Thymus (tissue), 11 donors: ENCODE results near the gene SLC17A8. TPM values are rescaled to one million over a fixed set of nuclear protein-coding genes. Genes with fewer than 3 reads are reported as not detected.
"Not testable (repeated sequence)": the region's sequence is repeated elsewhere in the genome, so short reads cannot be mapped to it uniquely, and the experiment has no call there.

Source experiments
- DNase-seq, 9 donors: peaks; one replicate each; pipeline ENCODE4 v3.0.0-alpha.2; 2013; ENCODE audit warnings: low spot score in 9 of 9, low read depth in 6 of 9, missing footprints in 1 of 9
- H3K27ac ChIP-seq, 2 donors: one replicate each; pipeline ENCODE4 v1.5.1; 2013; ENCODE audit warnings: control low read depth in 1 of 2, low read depth in 1 of 2, low read length in 1 of 2, mild to moderate bottlenecking in 1 of 2, moderate library complexity in 1 of 2
- H3K27me3 ChIP-seq, 2 donors: one replicate each; pipeline ENCODE4 v1.5.1; 2013; ENCODE audit warnings: low read length in 1 of 2; ENCODE audit not compliant: control insufficient read depth in 2 of 2, insufficient read depth in 1 of 2
- H3K36me3 ChIP-seq, 2 donors: one replicate each; pipeline ENCODE4 v1.5.1; 2013; ENCODE audit warnings: low read length in 1 of 2, mild to moderate bottlenecking in 1 of 2, moderate library complexity in 1 of 2; ENCODE audit not compliant: control insufficient read depth in 2 of 2, insufficient read depth in 2 of 2
- H3K4me1 ChIP-seq, 2 donors: one replicate each; pipeline ENCODE4 v1.5.1; 2013; ENCODE audit warnings: low read length in 2 of 2; ENCODE audit not compliant: control insufficient read depth in 2 of 2, insufficient read depth in 2 of 2
- H3K4me3 ChIP-seq, 2 donors: one replicate each; pipeline ENCODE4 v1.5.1; 2013; ENCODE audit warnings: low read length in 2 of 2, control low read depth in 1 of 2, mild to moderate bottlenecking in 1 of 2
- H3K9me3 ChIP-seq, 2 donors: one replicate each; pipeline ENCODE4 v1.5.1; 2013; ENCODE audit warnings: low read length in 1 of 2, mild to moderate bottlenecking in 1 of 2; ENCODE audit not compliant: control insufficient read depth in 2 of 2, insufficient read depth in 1 of 2
- WGBS: extraction: QIAGEN DNeasy Blood & Tissue Kit; methylation state at CpG from one replicate; pipeline ENCODE4 v1.1.7; 2013; 5-methylcytosine and 5-hydroxymethylcytosine counted together
- polyA plus RNA-seq: library from polyadenylated mRNA; stranded (reverse); fragments of 200-250 nt; gene quantifications from one replicate; pipeline ENCODE4 v1.2.3, GENCODE V29; 2013
- total RNA-seq: library from RNA; stranded (reverse); fragments of 120-200 nt; gene quantifications from one replicate; pipeline ENCODE4 v1.2.4, GENCODE V29; 2013
- donor health status: healthy.

The SLC17A8 gene
- total and polyA plus RNA-seq, 2 donors: 0.37 to 3.0 TPM

DNA sequence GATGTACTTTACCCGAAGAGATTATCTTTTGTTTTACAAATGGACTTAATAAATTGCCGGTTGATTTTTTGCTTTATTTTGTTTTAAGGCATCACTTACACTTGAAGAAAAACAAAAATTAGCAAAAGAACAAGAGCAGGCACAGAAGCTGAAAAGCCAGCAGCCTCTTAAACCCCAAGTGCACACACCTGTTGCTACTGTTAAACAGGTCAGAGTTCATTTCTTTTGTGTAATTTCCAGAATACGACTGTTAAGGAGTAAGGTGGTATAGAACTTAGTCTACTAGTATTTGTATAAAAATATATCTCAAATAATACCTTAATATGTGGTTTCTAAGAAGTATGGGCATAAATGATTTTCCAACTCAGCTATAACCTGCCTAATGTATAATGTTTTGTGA, 19.6 kb upstream of the SLC17A8 start:
- Histone ChIP-seq H3K4me3 (no peak overlapping the region), H3K9me3 (no peaks in the 10 kb centered on the region), H3K27ac (no peak overlapping the region), H3K27me3 (no peaks in the 10 kb centered on the region), H3K4me1 (no peaks in the 10 kb centered on the region), H3K36me3 (peaks cover 5 to 23% of the 10 kb centered on the region in 2 donors)
- WGBS: 98% methylated on average over 3 of the region's 3 CpGs
- no peak for DNase-seq

DNA sequence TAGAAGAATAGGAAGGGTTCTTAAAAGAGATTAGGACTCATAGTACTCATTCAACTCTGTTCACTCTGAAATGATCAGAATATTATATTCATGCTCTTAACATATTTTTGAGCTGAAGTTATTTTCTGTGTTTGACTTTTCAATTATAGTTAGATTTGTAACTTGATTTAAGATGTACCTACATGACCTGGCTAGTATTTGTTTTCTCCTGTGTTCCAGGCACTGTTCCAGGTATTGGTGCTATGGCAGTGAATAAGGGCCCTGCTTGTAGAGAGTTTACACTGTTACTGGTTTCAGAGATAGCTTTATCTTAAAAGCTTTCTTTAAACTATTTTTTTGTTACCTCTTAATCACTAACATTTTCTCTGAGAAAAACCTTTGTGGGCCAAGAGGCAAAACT, 19.1 kb upstream of the SLC17A8 start:
- Histone ChIP-seq H3K27ac (no peak overlapping the region), H3K36me3 (peaks cover 5 to 23% of the 10 kb centered on the region in 2 donors), H3K9me3 (no peaks in the 10 kb centered on the region), H3K4me3 (no peak overlapping the region), H3K27me3 (no peaks in the 10 kb centered on the region), H3K4me1 (no peaks in the 10 kb centered on the region)
- DNase-seq: no peak

DNA sequence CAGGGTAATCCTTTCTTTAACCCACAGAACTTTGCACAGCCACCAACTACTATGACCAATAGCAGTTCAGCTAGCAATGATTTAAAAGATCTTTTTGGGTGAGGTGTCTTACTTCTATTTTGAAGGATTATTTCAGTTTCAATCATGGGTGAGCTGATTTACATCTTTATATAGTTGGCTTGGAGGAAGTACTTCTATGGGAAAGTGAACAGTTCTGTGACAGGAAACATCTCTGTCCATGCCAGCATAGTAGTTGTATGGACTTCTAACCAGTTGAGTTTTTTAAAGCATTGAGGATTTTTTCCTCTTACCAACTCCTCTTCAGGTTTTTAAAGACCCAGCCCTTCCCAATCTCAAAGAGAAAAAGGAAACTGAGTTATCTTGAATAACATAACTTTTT, 17.8 kb upstream of the SLC17A8 start:
- Histone ChIP-seq H3K4me1 (no peaks in the 10 kb centered on the region), H3K4me3 (no peak overlapping the region), H3K27me3 (no peaks in the 10 kb centered on the region), H3K27ac (no peak overlapping the region), H3K36me3 (peaks cover 5 to 16% of the 10 kb centered on the region in 2 donors), H3K9me3 (no peaks in the 10 kb centered on the region)
- DNase-seq: no peak

DNA sequence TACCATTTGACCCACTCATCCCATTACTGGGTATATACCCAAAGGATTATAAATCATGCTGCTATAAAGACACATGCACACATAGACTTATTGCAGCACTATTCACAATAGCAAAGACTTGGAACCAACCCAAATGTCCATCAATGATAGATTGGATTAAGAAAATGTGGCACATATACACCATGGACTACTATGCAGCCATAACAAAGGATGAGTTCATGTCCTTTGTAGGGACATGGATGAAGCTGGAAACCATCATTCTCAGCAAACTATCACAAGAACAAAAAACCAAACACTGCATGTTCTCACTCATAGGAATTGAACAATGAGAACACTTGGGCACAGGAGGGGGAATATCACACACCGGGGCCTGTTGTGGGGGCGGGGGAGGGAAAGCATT, 14.0 kb upstream of the SLC17A8 start:
- H3K36me3 ChIP-seq, H3K27ac ChIP-seq, DNase-seq, H3K4me3 ChIP-seq, H3K27me3 ChIP-seq, H3K4me1 ChIP-seq, H3K9me3 ChIP-seq: not testable (repeated sequence)
- 97% methylated on average over 2 of the region's 2 CpGs for WGBS

DNA sequence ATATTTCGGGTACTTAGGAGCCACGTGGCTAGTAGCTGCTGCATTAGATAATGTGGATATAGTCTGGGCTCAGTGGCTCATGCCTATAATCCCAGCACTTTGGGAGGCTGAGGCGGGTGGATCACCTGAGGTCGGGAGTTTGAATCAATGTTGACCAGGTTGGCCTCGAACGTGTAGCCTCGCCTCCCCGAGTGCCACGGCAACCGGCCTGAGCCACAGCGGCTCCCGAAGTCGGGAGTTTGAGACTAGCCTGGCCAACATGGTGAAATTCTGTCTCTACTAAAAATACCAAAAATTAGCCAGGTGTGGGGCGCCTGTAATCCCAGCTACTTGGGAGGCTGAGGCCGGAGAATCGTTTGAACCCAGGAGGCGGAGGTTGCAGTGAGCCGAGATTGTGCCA, 12.5 kb upstream of the SLC17A8 start:
- H3K36me3 ChIP-seq, H3K4me3 ChIP-seq, DNase-seq, H3K27ac ChIP-seq, H3K4me1 ChIP-seq, H3K27me3 ChIP-seq, H3K9me3 ChIP-seq: not testable (repeated sequence)
- WGBS: 97% methylated on average over 18 of the region's 18 CpGs

DNA sequence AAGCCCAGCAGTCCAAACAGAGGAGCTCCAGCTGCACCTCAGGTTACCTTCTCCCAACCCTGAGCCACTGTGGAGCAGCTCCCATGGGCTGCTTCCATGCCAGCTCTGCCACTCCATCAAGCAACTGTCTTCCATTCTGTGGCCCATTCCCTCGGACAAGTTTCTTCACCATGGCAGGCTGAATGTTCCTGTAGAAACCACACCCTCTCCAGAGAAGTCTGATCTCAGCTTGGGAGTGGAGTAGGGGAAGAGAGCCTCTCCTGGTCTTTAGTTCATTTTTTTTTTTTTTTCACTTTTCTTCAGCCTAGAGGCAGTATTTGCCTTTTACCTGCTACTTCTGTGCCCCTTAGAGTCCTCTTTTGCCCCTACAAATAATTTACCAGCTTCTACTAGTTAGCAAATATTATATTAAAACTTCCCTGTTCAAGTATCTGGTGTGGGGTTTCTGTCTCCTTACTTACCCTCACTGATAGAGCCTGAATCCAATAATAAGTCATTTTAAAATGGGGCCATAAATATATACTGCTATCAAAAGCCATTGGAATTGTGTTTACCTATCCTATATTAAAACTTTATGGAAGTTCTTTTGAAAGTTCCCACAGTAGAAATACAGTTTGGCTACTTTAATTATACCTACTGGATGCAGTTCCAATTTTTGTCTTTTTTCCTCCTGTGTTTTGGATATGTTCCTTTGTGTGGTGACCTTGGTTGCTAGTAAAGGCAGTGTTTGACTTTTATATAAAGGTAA, 11.7 kb upstream of the SLC17A8 start:
- Histone ChIP-seq H3K27me3 (no peaks in the 10 kb centered on the region), H3K4me3 (no peak overlapping the region), H3K27ac (no peak overlapping the region), H3K4me1 (no peaks in the 10 kb centered on the region), H3K36me3 (no peaks in the 10 kb centered on the region), H3K9me3 (no peaks in the 10 kb centered on the region)
- DNase-seq: no peak
- WGBS: 84% methylated on average over 1 of the region's 1 CpG

DNA sequence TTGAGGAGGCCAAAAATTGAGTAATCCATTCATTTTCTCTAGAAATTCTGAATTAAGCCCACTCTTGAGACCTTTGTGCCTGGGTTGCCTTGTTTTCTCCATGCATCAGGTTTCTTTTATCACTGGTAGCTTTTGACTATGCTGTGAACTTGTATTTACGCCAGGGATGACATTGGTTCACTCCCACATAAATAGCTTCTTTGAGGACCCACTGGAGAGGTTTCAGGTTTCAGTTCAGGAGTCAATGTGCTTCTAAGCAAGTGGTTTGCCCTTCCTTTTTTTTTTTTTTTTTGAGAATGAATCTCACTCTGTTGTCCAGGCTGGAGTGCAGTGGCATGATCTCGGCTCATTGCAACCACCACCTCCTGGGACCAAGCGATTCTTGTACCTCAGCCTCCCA, 10.2 kb upstream of the SLC17A8 start:
- no peak overlapping the region for H3K27ac ChIP-seq
- no peaks in the 10 kb centered on the region for H3K4me1 ChIP-seq
- no peaks in the 10 kb centered on the region for H3K36me3 ChIP-seq
- no peak for DNase-seq
- H3K4me3 ChIP-seq: no peak overlapping the region
- H3K27me3 ChIP-seq: no peaks in the 10 kb centered on the region
- no peaks in the 10 kb centered on the region for H3K9me3 ChIP-seq
- WGBS: 77% methylated on average over 3 of the region's 3 CpGs

DNA sequence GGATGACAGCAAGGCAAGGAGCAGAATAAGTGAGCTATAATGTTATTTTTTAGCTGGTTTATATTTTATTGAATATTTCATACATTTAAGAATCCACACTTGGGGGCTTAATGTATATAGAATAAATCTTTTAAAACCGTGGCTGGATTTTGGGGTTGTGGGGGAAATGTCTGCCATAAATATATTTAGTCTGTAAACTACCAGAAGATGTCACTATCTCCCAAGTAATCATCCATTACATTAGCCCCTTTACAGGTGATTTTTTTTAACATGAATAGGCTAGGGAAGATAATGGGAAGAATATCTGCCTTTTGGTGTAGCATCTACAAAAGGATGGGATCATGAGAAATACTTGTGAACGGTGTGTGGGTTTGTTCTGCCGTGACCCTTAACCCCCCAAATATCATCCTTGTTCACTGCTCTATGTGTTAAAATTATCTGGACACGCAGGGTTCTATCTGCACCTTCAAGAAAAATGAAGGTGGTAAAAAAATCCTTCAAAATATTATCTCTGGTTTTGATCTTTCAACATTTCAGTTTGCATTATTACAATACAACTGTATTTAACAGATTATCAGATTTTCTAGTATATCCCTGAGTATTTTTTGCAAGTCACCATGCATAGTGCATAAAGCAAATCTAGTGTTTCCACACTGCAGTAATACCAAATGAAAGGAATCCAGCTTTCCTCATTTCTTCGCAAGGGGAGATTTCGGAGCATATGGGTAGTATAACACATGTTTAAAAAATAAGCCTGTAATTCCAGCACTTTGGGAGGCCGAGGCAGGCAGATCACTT, 8.0 kb upstream of the SLC17A8 start:
- Histone ChIP-seq H3K4me3 (no peak overlapping the region), H3K27me3 (no peaks in the 10 kb centered on the region), H3K36me3 (no peaks in the 10 kb centered on the region), H3K27ac (no peak overlapping the region), H3K9me3 (no peaks in the 10 kb centered on the region), H3K4me1 (no peaks in the 10 kb centered on the region)
- WGBS: 83% methylated on average over 7 of the region's 7 CpGs
- no peak for DNase-seq

DNA sequence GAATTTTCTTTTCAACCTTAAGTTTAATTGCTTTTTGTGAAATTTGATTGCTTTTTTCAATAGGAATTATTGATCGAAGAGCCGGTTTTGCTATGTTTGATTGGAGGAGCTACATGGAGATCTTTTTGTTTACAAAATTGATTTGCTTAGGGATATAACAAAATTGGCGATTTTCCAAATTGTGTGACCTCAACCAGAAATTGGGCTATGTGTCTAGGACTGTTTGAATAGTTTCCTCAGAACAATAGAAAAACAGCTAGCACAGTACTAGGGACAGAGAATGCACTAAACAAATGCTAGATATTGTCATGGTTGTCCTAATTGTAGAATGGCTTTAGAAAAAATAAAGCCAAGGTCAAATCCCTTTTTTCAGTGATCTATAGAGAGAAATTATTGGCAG, 2.4 kb downstream of the SLC17A8 start:
- WGBS: 95% methylated on average over 3 of the region's 3 CpGs
- H3K4me1 ChIP-seq: no peaks in the 10 kb centered on the region
- peaks cover 0 to 12% of the 10 kb centered on the region in 2 donors for H3K27me3 ChIP-seq
- H3K36me3 ChIP-seq: no peaks in the 10 kb centered on the region
- H3K4me3 ChIP-seq: no peak overlapping the region
- no peaks in the 10 kb centered on the region for H3K9me3 ChIP-seq
- no peak overlapping the region for H3K27ac ChIP-seq
- DNase-seq: no peak
